ENCODE data around the gene MADD. TPM values are rescaled to one million over a fixed set of nuclear protein-coding genes. Genes with fewer than 3 reads are reported as not detected.
"Not testable (repeated sequence)": the region's sequence is repeated elsewhere in the genome, so short reads cannot be mapped to it uniquely, and the experiment has no call there.

Gene MADD
- polyA plus RNA-seq, 4 donors: 36.9 to 53.8 (median 39.4) TPM

- no peak for DNase-seq (ENCODE audit: low read depth in 4 of 4, low spot score in 3 of 4)
Observed at GRCh38 chr11:47272706-47273105, 2.8 kb downstream of the MADD start.

GRCh38 chr11:47274495-47275235 is 4.7 kb downstream of the MADD start:
- no peak for DNase-seq (ENCODE audit: low read depth in 4 of 4, low spot score in 3 of 4)

GRCh38 chr11:47276923-47277322 is 7.0 kb downstream of the MADD start:
- DNase-seq (ENCODE audit: low read depth in 4 of 4, low spot score in 3 of 4): no peak

GRCh38 chr11:47278058-47278457 is 8.1 kb downstream of the MADD start:
- DNase-seq (ENCODE audit: low read depth in 4 of 4, low spot score in 3 of 4): no peak

GRCh38 chr11:47278769-47279168 is 8.8 kb downstream of the MADD start:
- DNase-seq (ENCODE audit: low read depth in 4 of 4, low spot score in 3 of 4): no peak

DNA sequence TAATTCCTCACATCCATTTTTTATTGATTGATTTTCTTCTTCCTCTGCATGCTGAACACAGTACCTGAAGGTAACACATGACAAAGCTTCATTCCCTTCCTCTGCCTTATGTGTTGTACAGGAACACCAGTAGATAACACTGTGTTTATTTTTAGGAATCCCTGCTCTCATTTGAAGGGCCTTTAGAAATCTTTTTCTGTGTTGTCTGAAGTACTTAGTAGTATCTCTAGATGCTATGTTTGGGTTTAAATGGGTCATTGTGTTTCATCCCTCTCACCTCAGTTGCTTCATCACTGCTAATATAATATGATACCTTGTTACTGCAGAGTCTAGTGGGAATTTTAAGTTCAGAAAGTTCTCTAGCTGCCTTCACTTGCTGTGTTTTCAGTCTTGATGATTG is 10.2 kb downstream of the MADD start:
- DNase-seq (ENCODE audit: low read depth in 4 of 4, low spot score in 3 of 4): no peak

DNA sequence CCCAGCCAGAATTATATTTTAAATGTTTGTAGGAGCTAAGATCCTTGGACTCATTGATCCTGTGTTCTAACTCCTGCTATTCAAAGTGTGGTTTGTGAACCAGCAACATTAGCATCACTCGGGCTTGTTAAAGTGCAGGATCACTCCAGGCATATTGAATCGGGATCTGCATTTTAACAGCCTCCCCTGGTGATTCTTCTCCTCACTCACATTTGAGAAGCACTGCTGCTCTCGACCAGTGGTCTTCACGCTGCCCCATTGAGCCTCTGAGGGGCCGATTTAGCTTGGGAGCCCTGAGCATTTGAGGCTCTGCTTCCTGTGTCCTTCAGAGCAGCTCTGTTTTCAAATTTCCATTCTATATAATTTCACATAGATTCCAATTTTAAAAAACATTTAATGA is 10.9 kb downstream of the MADD start:
- no peak for DNase-seq (ENCODE audit: low read depth in 4 of 4, low spot score in 3 of 4)

- DNase-seq (ENCODE audit: low read depth in 4 of 4, low spot score in 3 of 4): no peak
Observed at GRCh38 chr11:47282462-47282861, 12.5 kb downstream of the MADD start.

GRCh38 chr11:47284151-47284550 is 14.2 kb downstream of the MADD start:
- no peak for DNase-seq (ENCODE audit: low read depth in 4 of 4, low spot score in 3 of 4)

- no peak for DNase-seq (ENCODE audit: low read depth in 4 of 4, low spot score in 3 of 4)
Observed at GRCh38 chr11:47285969-47286770, 16.2 kb downstream of the MADD start.

GRCh38 chr11:47288066-47288465 is 18.1 kb downstream of the MADD start:
- no peak for DNase-seq (ENCODE audit: low read depth in 4 of 4, low spot score in 3 of 4)

GRCh38 chr11:47289856-47290255 is 19.9 kb downstream of the MADD start:
- no peak for DNase-seq (ENCODE audit: low read depth in 4 of 4, low spot score in 3 of 4)

GRCh38 chr11:47295385-47295784 is 25.5 kb downstream of the MADD start:
- no peak for DNase-seq (ENCODE audit: low read depth in 4 of 4, low spot score in 3 of 4)

- DNase-seq (ENCODE audit: low read depth in 4 of 4, low spot score in 3 of 4): no peak
Observed at GRCh38 chr11:47296045-47296444, 26.1 kb downstream of the MADD start.

DNA sequence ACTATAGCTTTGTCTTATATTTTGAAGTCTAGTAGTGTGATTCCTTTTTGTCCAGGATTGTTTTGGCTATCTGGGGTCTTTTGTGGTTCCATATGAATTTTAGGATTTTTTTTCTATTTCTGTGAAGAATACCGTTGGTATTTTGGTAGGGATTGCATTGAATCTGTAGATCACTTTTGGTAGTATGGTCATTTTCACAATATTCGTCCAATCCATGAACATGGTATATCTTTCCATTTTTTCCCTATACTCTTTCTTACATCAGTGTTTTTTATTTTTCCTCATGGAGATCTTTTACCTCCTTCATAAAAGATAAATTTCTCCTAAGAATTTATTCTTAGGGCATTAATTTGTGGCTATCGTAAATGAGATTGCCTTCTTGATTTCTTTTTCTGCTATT is 29.1 kb downstream of the MADD start:
- no peak for DNase-seq (ENCODE audit: low read depth in 4 of 4, low spot score in 3 of 4)

- DNase-seq (ENCODE audit: low read depth in 4 of 4, low spot score in 3 of 4): no peak
Observed at GRCh38 chr11:47302853-47303252, 32.9 kb downstream of the MADD start.

DNA sequence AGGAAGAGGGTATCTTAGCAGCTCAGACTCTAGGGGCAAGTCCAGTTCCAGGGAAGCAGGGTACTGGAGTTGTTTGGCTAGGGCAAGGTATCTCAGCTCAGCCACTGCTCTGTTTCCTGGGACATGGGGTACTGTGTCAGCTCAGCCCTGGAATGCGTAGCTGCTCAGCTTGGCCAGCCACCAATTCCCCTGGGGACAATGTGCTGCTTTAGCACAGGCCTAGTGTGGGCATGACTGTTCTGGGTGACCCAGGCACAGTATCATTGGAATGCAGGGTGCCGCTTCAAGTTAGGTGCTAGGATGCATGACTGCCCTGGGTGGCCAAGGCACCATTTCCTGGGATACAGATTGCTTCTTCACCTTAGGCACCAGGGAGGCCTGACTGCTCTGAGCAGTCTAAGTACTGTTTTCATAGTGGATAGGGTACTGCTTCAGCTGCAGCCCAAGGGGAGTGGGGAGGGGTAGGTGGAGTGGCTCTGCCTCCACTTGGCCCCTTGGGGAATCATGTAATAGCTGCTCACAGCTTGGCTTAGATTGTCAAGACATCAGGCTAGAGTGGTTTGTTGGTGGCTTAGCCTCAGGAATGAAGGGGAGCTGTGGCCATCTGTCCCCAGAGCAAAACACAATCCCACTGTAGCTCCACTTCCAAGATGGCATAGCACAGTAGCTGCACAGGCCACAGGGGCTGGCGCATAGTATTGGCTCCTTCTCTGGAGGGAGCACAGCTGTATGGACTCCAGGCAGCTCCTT is 36.0 kb downstream of the MADD start:
- DNase-seq (ENCODE audit: low read depth in 4 of 4, low spot score in 3 of 4): no peak

- no peak for DNase-seq (ENCODE audit: low read depth in 4 of 4, low spot score in 3 of 4)
Observed at GRCh38 chr11:47306484-47306844, 36.5 kb downstream of the MADD start.

DNA sequence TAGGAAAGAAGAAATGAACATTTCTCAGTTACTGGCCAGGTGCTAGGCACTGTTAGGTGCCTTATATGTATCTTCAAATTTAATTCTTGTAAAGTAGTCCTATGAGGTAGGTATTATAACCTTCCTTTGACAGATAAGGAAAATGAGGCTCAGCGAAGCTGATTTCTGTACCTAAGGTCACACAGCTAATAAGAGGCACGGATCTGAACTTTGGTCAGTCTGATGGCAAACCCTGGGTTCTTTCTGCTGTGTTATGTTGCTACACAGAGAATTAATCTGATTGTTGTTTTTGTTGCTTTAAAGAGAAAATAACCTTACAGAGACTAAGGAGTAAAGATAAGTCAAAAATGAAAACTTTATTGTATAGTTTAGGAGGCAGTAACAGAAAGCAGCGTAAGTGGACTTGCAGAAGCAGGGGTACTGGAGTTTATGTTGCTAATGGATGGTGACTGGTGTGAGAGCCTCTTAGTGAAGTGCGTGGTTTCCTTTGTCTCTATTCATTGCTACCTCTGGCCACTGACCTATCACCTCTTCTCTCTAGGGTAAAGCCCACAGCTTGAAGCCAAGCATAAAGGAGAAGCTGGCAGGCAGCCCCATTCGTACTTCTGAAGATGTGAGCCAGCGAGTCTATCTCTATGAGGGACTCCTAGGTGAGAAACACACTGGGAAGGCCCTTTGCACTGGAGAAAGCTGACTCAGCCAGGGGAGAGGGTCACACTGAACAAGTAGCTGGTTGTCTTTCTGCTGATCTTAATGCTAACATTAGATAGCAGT is 38.3 kb downstream of the MADD start:
- DNase-seq (ENCODE audit: low read depth in 4 of 4, low spot score in 3 of 4): no peak

GRCh38 chr11:47314992-47315391 is 45.1 kb downstream of the MADD start:
- no peak for DNase-seq (ENCODE audit: low read depth in 4 of 4, low spot score in 3 of 4)

DNA sequence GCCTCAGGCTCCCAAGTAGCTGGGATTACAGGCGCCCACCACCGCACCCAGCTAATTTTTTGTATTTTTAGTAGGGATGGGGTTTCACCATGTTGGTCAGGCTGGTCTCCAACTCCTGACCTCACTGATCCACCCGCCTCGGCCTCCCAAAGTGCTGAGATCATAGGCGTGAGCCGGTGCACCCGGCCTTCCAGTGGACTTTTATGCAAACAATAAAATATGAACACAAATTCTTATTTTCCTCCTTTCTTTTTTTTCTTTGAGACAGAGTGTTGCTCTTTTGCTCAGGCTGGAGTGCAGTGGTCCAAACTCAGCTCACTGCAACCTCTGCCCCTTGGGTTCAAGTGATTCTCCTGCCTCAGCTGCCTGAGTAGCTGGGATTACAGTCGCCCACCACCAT is 46.6 kb downstream of the MADD start:
- DNase-seq (ENCODE audit: low read depth in 4 of 4, low spot score in 3 of 4): not testable (repeated sequence)
